ENCODE measurements around the gene IGF2R. TPM values are rescaled to one million over a fixed set of nuclear protein-coding genes. Genes with fewer than 3 reads are reported as not detected.

The IGF2R gene
- total RNA-seq, 1 donor from 2014 or later = 73.4 TPM

DNA sequence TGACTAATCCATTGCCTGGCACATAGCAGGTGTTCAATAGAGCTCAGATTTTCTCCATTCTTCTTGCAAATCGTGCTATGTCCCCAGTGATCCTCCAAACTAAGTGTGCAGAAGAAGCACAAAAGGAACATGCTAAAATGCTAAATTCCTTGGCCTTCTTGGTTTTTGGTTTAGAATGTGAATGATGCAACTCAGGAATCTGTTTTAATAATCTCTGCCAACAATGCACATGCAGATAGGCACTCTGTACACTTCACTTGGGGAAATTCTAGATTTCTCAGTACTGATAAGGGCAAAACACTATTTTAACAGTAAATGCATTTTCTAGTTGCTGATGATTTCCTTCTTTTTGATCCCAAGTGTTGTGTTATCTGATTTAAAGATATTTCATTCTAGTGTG lies 188.0 kb downstream of the IGF2R start:
- H3K9me3 ChIP-seq = no peaks in the 10 kb centered on the region
- intact Hi-C loops (cut with DNase I) = no loop called here
- no peak overlapping the region for H3K27ac ChIP-seq
- H3K4me3 ChIP-seq = no peak overlapping the region
- no peak for DNase-seq (ENCODE audit: extremely low spot score in 2 of 2)
- H3K4me1 ChIP-seq = no peaks in the 10 kb centered on the region
- H3K27me3 ChIP-seq = no peaks in the 10 kb centered on the region
- no peaks in the 10 kb centered on the region for H3K36me3 ChIP-seq
- TF ChIP-seq POLR2A (IDR thresholded peaks at IDR 0.05) = no peak
- no peak for TF ChIP-seq POLR2AphosphoS5 (IDR thresholded peaks at IDR 0.05; ENCODE audit: insufficient read depth in 1 of 2, low read depth in 1 of 2)
- no peak for TF ChIP-seq CTCF (IDR thresholded peaks at IDR 0.05)

GRCh38 chr6:160160450-160160849 lies 191.6 kb downstream of the IGF2R start:
- DNase-seq (ENCODE audit: extremely low spot score in 2 of 2) = no peak
- Histone ChIP-seq H3K9me3 (no peaks in the 10 kb centered on the region), H3K4me3 (no peak overlapping the region), H3K4me1 (no peaks in the 10 kb centered on the region), H3K27me3 (no peaks in the 10 kb centered on the region), H3K27ac (no peak overlapping the region), H3K36me3 (no peaks in the 10 kb centered on the region)
- TF ChIP-seq CTCF (IDR thresholded peaks at IDR 0.05) (no peak), POLR2A (IDR thresholded peaks at IDR 0.05) (no peak), POLR2AphosphoS5 (IDR thresholded peaks at IDR 0.05; ENCODE audit: insufficient read depth in 1 of 2, low read depth in 1 of 2) (no peak)
- intact Hi-C loops (cut with DNase I) = no loop called here

Other genes with a start within 250 kb of the IGF2R start
- 85.0 TPM for gene WTAP, start 241.6 kb upstream of the IGF2R start, total RNA-seq
- gene ACAT2, start 207.0 kb upstream of the IGF2R start, total RNA-seq = 11.3 TPM
- 80.8 TPM for gene TCP1, start 179.5 kb upstream of the IGF2R start, total RNA-seq
- 58.7 TPM for gene MRPL18, start 178.6 kb upstream of the IGF2R start, total RNA-seq
- gene PNLDC1, start 168.8 kb upstream of the IGF2R start, total RNA-seq = not detected
- gene MAS1, start 78.1 kb upstream of the IGF2R start, total RNA-seq = 0.49 TPM
- gene SLC22A1, start 152.7 kb downstream of the IGF2R start, total RNA-seq = 1.2 TPM

All from vagina (tissue), 2 donors.